Measurements from ENCODE around the gene FAM107A. TPM values are rescaled to one million over a fixed set of nuclear protein-coding genes. Genes with fewer than 3 reads are reported as not detected.

The FAM107A gene
- total RNA-seq, 4 donors from 2014 or later, result 11.0 to 93.3 (median 24.3) TPM

DNA sequence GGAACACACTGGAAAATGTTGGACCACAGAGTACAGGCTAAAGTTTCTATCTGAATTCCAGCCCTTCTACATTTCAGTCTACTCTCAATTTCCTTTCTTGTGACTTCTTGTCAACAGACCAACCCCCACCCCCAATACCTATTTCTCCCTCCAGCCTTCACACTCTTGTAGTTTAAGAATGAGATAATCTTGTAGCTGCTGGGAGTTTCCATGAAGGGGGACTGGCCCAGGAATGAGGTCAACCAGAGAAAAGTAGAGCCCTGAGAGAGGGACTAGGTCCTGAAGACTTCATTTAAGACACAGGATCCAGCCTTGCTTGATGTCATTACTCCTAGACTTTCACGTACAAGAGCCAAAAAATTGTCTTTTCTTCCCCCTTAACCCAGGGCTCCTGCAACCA is 29.5 kb upstream of the FAM107A start:
- H3K36me3 ChIP-seq, result no peaks in the 10 kb centered on the region
- no peak overlapping the region for H3K27ac ChIP-seq
- no peaks in the 10 kb centered on the region for H3K9me3 ChIP-seq
- no peaks in the 10 kb centered on the region for H3K4me1 ChIP-seq
- TF ChIP-seq, protein P1, sequence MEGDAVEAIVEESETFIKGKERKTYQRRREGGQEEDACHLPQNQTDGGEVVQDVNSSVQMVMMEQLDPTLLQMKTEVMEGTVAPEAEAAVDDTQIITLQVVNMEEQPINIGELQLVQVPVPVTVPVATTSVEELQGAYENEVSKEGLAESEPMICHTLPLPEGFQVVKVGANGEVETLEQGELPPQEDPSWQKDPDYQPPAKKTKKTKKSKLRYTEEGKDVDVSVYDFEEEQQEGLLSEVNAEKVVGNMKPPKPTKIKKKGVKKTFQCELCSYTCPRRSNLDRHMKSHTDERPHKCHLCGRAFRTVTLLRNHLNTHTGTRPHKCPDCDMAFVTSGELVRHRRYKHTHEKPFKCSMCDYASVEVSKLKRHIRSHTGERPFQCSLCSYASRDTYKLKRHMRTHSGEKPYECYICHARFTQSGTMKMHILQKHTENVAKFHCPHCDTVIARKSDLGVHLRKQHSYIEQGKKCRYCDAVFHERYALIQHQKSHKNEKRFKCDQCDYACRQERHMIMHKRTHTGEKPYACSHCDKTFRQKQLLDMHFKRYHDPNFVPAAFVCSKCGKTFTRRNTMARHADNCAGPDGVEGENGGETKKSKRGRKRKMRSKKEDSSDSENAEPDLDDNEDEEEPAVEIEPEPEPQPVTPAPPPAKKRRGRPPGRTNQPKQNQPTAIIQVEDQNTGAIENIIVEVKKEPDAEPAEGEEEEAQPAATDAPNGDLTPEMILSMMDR (IDR thresholded peaks at IDR 0.05), result no peak
- TF ChIP-seq POLR2A (IDR thresholded peaks at IDR 0.05), result no peak
- no peak overlapping the region for H3K4me3 ChIP-seq
- no peaks in the 10 kb centered on the region for H3K27me3 ChIP-seq
- DNase-seq, result no peak

- H3K27ac ChIP-seq, result no peak overlapping the region
Observed at GRCh38 chr3:58604031-58604430, 26.8 kb upstream of the FAM107A start.

GRCh38 chr3:58603606-58604005 is 26.4 kb upstream of the FAM107A start:
- no peak for DNase-seq
- Histone ChIP-seq H3K36me3 (no peaks in the 10 kb centered on the region), H3K27ac (no peak overlapping the region), H3K4me3 (no peak overlapping the region), H3K4me1 (no peaks in the 10 kb centered on the region), H3K27me3 (no peaks in the 10 kb centered on the region), H3K9me3 (no peaks in the 10 kb centered on the region)
- TF ChIP-seq, protein P1 (IDR thresholded peaks at IDR 0.05), result no peak

More at GRCh38 chr3:58604031-58604430, 26.8 kb upstream of the FAM107A start:
- Histone ChIP-seq H3K4me1 (no peaks in the 10 kb centered on the region), H3K9me3 (no peaks in the 10 kb centered on the region), H3K4me3 (no peak overlapping the region), H3K27me3 (no peaks in the 10 kb centered on the region), H3K36me3 (no peaks in the 10 kb centered on the region)
- no peak for TF ChIP-seq POLR2A (IDR thresholded peaks at IDR 0.05)
- TF ChIP-seq, protein P1 (IDR thresholded peaks at IDR 0.05), result no peak
- no peak for DNase-seq

- no peaks in the 10 kb centered on the region for H3K27me3 ChIP-seq
- no peaks in the 10 kb centered on the region for H3K4me1 ChIP-seq
- no peak for DNase-seq
- TF ChIP-seq POLR2A (IDR thresholded peaks at IDR 0.05), result no peak
- TF ChIP-seq, protein P1 (IDR thresholded peaks at IDR 0.05), result no peak
- no peak overlapping the region for H3K4me3 ChIP-seq
- no peak overlapping the region for H3K27ac ChIP-seq
- H3K9me3 ChIP-seq, result no peaks in the 10 kb centered on the region
- no peaks in the 10 kb centered on the region for H3K36me3 ChIP-seq
Observed at GRCh38 chr3:58597770-58598310, 20.6 kb upstream of the FAM107A start.

DNA sequence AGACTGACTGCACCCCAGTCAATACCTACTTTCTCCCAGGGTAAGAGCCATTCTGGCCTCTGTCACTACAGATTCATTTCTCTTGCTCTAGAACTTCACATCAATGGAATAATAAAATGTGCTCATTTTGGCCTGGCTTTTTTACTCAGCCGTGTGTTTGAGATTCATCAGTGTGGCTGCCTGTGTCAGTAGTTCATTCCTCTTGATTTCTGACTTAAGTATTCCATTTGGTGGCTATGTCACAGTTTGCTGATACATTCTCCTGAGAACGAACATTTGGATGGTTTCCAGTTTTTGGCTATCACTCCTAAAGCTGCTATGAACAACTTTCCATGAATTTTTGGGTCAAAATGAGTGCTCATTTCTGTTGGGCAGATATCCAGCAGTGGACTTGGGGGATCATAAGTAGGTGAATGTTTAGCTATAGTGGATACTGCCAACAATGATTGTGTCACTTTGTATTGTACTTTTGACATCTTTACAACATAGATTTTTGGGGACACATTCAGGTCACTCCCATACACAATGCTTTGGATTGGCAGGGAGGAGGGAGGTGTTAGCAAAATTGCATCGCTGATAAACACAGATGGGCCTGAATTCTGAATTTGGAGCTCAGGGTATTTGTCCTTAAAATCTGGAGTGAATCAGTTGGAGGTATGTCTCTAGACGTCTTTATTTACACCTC is 19.8 kb upstream of the FAM107A start:
- no peak for TF ChIP-seq POLR2A (IDR thresholded peaks at IDR 0.05)
- TF ChIP-seq, protein P1 (IDR thresholded peaks at IDR 0.05), result no peak
- Histone ChIP-seq H3K36me3 (no peaks in the 10 kb centered on the region), H3K27me3 (no peaks in the 10 kb centered on the region), H3K4me1 (no peaks in the 10 kb centered on the region), H3K4me3 (no peak overlapping the region), H3K9me3 (no peaks in the 10 kb centered on the region), H3K27ac (no peak overlapping the region)
- DNase-seq, result no peak
